ENCODE results near the gene MCAM.

DNA sequence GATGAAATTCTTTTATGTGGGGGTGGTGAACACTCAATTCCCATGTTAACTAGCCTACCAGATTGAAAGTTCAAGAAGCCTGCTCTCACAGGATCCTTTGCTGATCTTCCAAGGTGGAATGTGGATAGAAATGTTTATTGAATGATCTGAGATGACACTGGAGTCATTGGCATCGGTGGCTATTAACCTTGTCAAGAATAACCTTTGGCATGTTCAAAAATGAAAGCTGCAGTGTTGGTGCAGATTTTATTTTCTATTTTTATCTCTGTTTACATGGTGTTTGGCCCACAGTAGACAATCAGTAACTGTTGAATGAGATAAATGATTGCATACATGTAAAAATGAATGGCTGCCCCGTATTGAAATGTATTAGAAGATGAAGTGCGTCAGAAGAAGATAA, 19.0 kb downstream of the MCAM start:
- TF ChIP-seq CTCF (IDR thresholded peaks at IDR 0.05; ENCODE audit: low read length): no peak
- TF ChIP-seq EZH2phosphoT487 (IDR thresholded peaks at IDR 0.05; ENCODE audit: low read length): no peak
- TF ChIP-seq EZH2 (optimal IDR thresholded peaks at IDR 0.05; ENCODE audit: low read depth, low read length): no peak

Data from MM.1S (cell line).